Right lobe of liver (tissue), 4 donors: ENCODE measurements around the gene SALL1.

Experiments used
- POLR2A ChIP-seq: fragments of 450-650 bp; IDR thresholded peaks from one replicate; pipeline ENCODE4 v1.6.1; 2017; ENCODE audit warnings: antibody characterized with exemption, mild to moderate bottlenecking
- TF ChIP-seq, protein P1 (sequence below), 4 donors: fragments of 200-600 bp in 3 of 4; fragments of 450-650 bp in 1 of 4; IDR thresholded peaks; one replicate each; pipeline versions ENCODE4 v1.5.1 to v1.8.0; 2016 to 2022; ENCODE audit warnings: antibody characterized with exemption in 4 of 4, mild to moderate bottlenecking in 2 of 4
- donor health status: DM: no; HTN: no; CAD: no.
- donor health status: DM: no; HTN: no; CAD: no.
- donor health status: DM: no; HTN: yes; CAD: no.

- TF ChIP-seq, protein P1, sequence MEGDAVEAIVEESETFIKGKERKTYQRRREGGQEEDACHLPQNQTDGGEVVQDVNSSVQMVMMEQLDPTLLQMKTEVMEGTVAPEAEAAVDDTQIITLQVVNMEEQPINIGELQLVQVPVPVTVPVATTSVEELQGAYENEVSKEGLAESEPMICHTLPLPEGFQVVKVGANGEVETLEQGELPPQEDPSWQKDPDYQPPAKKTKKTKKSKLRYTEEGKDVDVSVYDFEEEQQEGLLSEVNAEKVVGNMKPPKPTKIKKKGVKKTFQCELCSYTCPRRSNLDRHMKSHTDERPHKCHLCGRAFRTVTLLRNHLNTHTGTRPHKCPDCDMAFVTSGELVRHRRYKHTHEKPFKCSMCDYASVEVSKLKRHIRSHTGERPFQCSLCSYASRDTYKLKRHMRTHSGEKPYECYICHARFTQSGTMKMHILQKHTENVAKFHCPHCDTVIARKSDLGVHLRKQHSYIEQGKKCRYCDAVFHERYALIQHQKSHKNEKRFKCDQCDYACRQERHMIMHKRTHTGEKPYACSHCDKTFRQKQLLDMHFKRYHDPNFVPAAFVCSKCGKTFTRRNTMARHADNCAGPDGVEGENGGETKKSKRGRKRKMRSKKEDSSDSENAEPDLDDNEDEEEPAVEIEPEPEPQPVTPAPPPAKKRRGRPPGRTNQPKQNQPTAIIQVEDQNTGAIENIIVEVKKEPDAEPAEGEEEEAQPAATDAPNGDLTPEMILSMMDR (IDR thresholded peaks at IDR 0.05), result no peak
- no peak for TF ChIP-seq POLR2A
These were observed 40.3 kb downstream of the SALL1 start for GRCh38 chr16:51110700-51111157.
